ENCODE measurements around the gene DCC.

- TF ChIP-seq CTCF (conservative IDR thresholded peaks at IDR 0.05; ENCODE audit: low read length) (no peak), EZH2phosphoT487 (IDR thresholded peaks at IDR 0.05; ENCODE audit: borderline replicate concordance) (no peak)
Observed at GRCh38 chr18:53478155-53478554, 1138.2 kb downstream of the DCC start.

Data from Loucy (cell line).